Mesodermal cell (in vitro differentiated cells): ENCODE measurements around the gene ERG.

ENCODE experiments used
- H3K27ac ChIP-seq: 2 replicates; pipeline ENCODE4 v1.7.0; 2013; ENCODE audit warnings: mild to moderate bottlenecking, low read depth, low read length, moderate library complexity; ENCODE audit not compliant: severe bottlenecking
- H3K36me3 ChIP-seq: 2 replicates; pipeline ENCODE4 v1.7.1; 2013; ENCODE audit warnings: mild to moderate bottlenecking, low read length, moderate library complexity; ENCODE audit not compliant: control insufficient read depth, insufficient read depth
- H3K4me1 ChIP-seq: one replicate; pipeline ENCODE4 v1.7.1; 2013; ENCODE audit warnings: mild to moderate bottlenecking, low read length; ENCODE audit not compliant: insufficient read depth, control insufficient read depth, poor library complexity, severe bottlenecking
- H3K4me3 ChIP-seq: 2 replicates; pipeline ENCODE4 v1.7.0; 2013; ENCODE audit warnings: low read length, control low read depth, mild to moderate bottlenecking; ENCODE audit not compliant: insufficient read depth, poor library complexity, severe bottlenecking; ENCODE audit errors: extremely low read depth
- H3K9me3 ChIP-seq: 2 replicates; pipeline ENCODE4 v1.7.1; 2013; ENCODE audit warnings: mild to moderate bottlenecking, low read length, moderate library complexity; ENCODE audit not compliant: control insufficient read depth
- WGBS, 2 experiments: methylation state at CpG; one replicate each; pipeline ENCODE4 v1.1.5; 2013; ENCODE audit warnings: missing lambda C conversion rate in 2 of 2; ENCODE audit not compliant: insufficient coverage in 2 of 2; 5-methylcytosine and 5-hydroxymethylcytosine counted together

Gene ERG

DNA sequence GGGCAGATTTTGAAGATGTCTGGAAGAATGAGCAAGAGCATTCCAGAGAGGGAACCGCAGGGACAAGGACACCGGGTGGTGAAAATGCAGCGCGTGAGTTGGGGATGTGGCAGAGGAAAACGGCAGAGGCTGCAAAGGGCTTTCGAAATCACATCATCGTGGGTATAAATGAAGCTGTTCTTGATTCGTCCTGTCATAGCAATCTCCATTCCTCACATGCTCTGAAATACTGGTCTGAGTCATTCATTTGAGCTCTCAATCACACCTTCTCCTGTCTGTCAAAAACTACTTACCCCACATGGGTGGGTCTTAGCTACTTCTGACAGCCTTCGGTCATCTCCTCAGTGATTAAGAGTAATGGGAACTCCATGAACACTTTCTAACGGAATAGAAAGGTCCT is 81.5 kb downstream of the ERG start:
- no peak overlapping the region for H3K27ac ChIP-seq
- no peaks in the 10 kb centered on the region for H3K4me1 ChIP-seq
- no peak overlapping the region for H3K4me3 ChIP-seq
- no peaks in the 10 kb centered on the region for H3K9me3 ChIP-seq
- H3K36me3 ChIP-seq, result no peaks in the 10 kb centered on the region
- WGBS, 2 experiments, result 79 to 84% methylated on average over 9 to 10 of the region's 10 CpGs

- Histone ChIP-seq H3K4me1 (no peaks in the 10 kb centered on the region), H3K27ac (no peak overlapping the region), H3K36me3 (no peaks in the 10 kb centered on the region), H3K4me3 (no peak overlapping the region), H3K9me3 (no peaks in the 10 kb centered on the region)
- WGBS, 2 experiments, result 90 to 98% methylated on average over 3 of the region's 3 CpGs
These were observed 84.2 kb downstream of the ERG start for GRCh38 chr21:38413958-38414548.

GRCh38 chr21:38410466-38410865 is 87.8 kb downstream of the ERG start:
- H3K36me3 ChIP-seq, result no peaks in the 10 kb centered on the region
- H3K4me1 ChIP-seq, result no peaks in the 10 kb centered on the region
- H3K9me3 ChIP-seq, result no peaks in the 10 kb centered on the region
- H3K4me3 ChIP-seq, result no peak overlapping the region
- WGBS, 2 experiments, result no CpG with 5 or more reads among the region's 1 CpG
- no peak overlapping the region for H3K27ac ChIP-seq

GRCh38 chr21:38409907-38410306 is 88.4 kb downstream of the ERG start:
- WGBS, 2 experiments, result no CpG with 5 or more reads among the region's 3 CpGs
- Histone ChIP-seq H3K4me3 (no peak overlapping the region), H3K36me3 (no peaks in the 10 kb centered on the region), H3K9me3 (no peaks in the 10 kb centered on the region), H3K27ac (no peak overlapping the region), H3K4me1 (no peaks in the 10 kb centered on the region)

- WGBS, 2 experiments, result 85 to 96% methylated on average over 5 to 7 of the region's 9 CpGs
- Histone ChIP-seq H3K4me1 (no peaks in the 10 kb centered on the region), H3K36me3 (no peaks in the 10 kb centered on the region), H3K9me3 (no peaks in the 10 kb centered on the region), H3K4me3 (no peak overlapping the region), H3K27ac (no peak overlapping the region)
These were observed 94.1 kb downstream of the ERG start for GRCh38 chr21:38404177-38404576.

DNA sequence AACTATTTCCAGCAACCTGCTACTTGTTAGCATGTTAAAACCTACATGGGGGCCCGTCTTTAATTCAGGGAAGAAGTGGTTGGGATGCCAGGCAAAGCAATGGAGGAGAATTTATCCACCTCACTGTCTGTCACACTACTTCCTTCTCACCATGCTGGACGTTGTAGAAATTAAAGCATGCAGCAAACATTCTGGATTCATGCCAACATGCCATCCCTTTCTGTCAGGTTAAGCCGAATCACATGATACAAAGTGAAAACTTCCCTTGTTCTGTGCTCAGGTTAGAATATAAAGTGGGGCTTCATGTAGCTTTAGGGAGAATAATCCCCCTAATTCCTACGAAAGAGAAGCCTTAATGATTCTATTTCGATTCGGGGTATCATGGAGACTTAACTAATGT is 95.5 kb downstream of the ERG start:
- H3K36me3 ChIP-seq, result no peaks in the 10 kb centered on the region
- H3K4me1 ChIP-seq, result no peaks in the 10 kb centered on the region
- 74% methylated on average over 5 of the region's 6 CpGs; no CpG with 5 or more reads in 1 of the 2 experiments for WGBS, 2 experiments
- H3K27ac ChIP-seq, result no peak overlapping the region
- H3K4me3 ChIP-seq, result no peak overlapping the region
- no peaks in the 10 kb centered on the region for H3K9me3 ChIP-seq

- no peak overlapping the region for H3K27ac ChIP-seq
- no peaks in the 10 kb centered on the region for H3K4me1 ChIP-seq
These were observed 96.0 kb downstream of the ERG start for GRCh38 chr21:38402291-38402690.

GRCh38 chr21:38401191-38401926 is 96.9 kb downstream of the ERG start:
- no peaks in the 10 kb centered on the region for H3K4me1 ChIP-seq
- no peak overlapping the region for H3K27ac ChIP-seq
- H3K4me3 ChIP-seq, result no peak overlapping the region
- H3K36me3 ChIP-seq, result no peaks in the 10 kb centered on the region
- WGBS, 2 experiments, result 91 to 97% methylated on average over 4 to 7 of the region's 12 CpGs
- no peaks in the 10 kb centered on the region for H3K9me3 ChIP-seq

More at GRCh38 chr21:38402291-38402690, 96.0 kb downstream of the ERG start:
- no peaks in the 10 kb centered on the region for H3K9me3 ChIP-seq
- WGBS, 2 experiments, result 95% methylated on average over 7 to 9 of the region's 11 CpGs
- H3K36me3 ChIP-seq, result no peaks in the 10 kb centered on the region
- H3K4me3 ChIP-seq, result no peak overlapping the region

- no peak overlapping the region for H3K4me3 ChIP-seq
- H3K9me3 ChIP-seq, result no peaks in the 10 kb centered on the region
- H3K27ac ChIP-seq, result no peak overlapping the region
- no peaks in the 10 kb centered on the region for H3K4me1 ChIP-seq
- WGBS, 2 experiments, result 85 to 88% methylated on average over 8 to 9 of the region's 13 CpGs
- H3K36me3 ChIP-seq, result no peaks in the 10 kb centered on the region
These were observed 97.9 kb downstream of the ERG start for GRCh38 chr21:38400195-38400919.

GRCh38 chr21:38399103-38399502 is 99.2 kb downstream of the ERG start:
- H3K27ac ChIP-seq, result no peak overlapping the region
- 83 to 100% methylated on average over 1 of the region's 3 CpGs for WGBS, 2 experiments
- H3K4me1 ChIP-seq, result no peaks in the 10 kb centered on the region
- no peak overlapping the region for H3K4me3 ChIP-seq
- no peaks in the 10 kb centered on the region for H3K36me3 ChIP-seq
- H3K9me3 ChIP-seq, result no peaks in the 10 kb centered on the region

GRCh38 chr21:38396325-38396724 is 102.0 kb downstream of the ERG start:
- WGBS, 2 experiments, result 100% methylated on average over 1 of the region's 1 CpG
- Histone ChIP-seq H3K27ac (no peak overlapping the region), H3K36me3 (no peaks in the 10 kb centered on the region)

More at GRCh38 chr21:38396325-38396724, 102.0 kb downstream of the ERG start:
- H3K9me3 ChIP-seq, result no peaks in the 10 kb centered on the region
- no peak overlapping the region for H3K4me3 ChIP-seq
- H3K4me1 ChIP-seq, result no peaks in the 10 kb centered on the region
